GM21447 (cell line): ENCODE results near the gene FAM200C.
"Not testable (repeated sequence)": the region's sequence is repeated elsewhere in the genome, so short reads cannot be mapped to it uniquely, and the experiment has no call there.

Source experiments
- ATAC-seq: cut with Tn5 transposase; IDR thresholded peaks from one replicate; pipeline ENCODE4 v1.9.1; 2021; ENCODE audit not compliant: unreplicated experiment

Gene FAM200C

DNA sequence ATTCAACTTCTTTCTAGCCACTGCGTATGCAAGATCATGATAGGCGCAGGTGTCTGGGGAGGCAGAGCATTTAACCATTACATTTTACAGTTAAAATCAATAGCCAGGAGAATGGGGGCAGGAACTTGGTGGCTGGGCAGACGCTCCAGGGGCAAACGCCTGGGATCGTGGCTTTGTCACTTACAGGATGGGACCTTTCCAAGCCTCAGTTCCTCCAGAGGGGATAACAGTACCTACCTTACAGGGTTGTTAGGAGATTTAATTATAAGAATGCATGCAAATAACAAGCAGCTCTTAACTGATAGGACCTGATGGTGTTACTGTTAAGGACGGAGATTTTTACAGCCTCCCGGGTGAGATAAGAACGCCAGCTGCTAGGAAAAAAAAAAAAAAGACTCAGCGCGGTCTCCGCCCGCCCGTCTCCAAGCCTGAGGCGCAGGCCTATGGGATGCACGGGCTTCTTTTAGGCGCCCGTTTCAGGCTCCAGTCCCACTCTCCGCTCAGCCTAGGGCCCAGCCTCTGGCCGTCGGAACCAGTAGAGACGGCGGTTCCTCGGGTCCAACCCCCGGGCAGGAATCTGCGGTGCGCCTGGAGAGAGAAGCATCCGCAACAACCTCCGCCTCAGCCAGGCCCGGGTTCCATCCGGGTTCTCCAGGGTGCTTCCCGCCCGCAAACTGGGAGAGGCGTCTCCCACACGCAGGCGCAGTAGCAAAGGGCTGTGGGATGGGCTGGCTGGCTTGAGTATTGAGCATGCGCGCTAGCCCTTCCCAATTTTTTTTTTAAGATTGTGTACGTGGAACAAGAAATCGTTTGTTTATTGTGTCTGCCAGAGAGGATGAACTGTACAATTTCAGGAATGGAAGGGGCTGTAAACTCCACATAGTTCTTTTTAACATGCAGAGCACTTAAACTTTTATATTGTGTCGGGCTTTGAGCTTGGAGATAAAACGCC, at the start of gene FAM200C:
TSS of gene FAM200C (minus strand) at position 653 of the 952 bp plus-strand sequence. CDS start 4,564 bp downstream, outside the sequence.
- ATAC-seq = peak; percentile 93

DNA sequence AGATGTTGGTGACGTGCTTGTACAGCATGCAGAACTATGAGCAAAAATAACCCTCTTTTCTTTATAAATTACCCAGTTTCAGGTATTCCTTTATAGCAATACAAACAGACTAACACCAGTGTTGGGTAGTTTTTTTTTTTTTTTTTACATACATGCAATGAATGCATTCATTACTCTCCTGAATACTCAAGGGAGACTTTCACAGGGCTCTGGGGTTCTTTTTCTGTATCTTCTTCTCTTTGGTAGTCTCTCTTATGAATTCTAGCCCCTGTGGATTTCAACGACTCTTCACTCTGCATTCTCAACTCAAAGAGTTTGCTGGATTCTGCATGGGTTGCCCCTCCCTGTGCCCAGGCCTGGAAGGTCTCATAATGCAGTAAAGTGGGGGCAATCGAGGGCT, 49.6 kb upstream of the FAM200C start:
- ATAC-seq = no peak

DNA sequence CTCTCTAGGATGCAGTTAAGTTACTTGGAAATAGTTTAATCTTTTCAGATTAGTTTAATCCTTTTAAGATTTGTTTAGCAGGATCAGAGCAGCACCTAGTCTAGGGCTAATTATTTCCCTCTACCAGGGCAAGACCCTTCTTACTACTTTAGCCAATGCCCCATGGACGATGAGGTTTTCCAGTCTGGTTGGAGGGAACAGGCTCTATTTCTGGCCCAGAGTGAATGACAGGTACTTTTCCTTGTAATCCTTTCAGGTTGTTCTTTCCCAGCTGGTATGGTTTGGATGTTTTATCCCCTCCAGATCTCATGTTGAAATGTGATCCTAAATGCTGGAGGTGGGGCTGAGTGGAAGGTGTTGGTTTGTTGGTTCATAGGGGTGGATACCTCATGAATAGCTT, 49.0 kb upstream of the FAM200C start:
- ATAC-seq = no peak

DNA sequence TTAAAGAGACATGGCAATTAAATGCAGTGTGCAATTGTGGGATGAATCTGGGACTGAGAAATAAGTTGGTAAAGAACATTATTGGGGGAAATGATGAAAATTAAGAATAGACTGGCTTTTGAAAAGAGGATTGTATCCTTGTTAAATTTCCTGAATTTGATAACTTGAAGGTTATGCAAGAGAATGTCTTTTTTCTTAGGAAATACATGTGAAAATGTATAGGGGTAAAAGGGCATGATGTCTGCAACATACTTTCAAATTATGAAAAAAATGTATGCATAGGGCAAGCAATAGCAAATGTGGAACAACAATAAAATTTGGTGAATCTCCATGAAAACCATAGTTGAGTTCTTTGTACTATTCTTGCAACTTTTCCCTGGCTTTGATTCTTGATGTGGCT, 45.9 kb upstream of the FAM200C start:
- ATAC-seq = no peak

DNA sequence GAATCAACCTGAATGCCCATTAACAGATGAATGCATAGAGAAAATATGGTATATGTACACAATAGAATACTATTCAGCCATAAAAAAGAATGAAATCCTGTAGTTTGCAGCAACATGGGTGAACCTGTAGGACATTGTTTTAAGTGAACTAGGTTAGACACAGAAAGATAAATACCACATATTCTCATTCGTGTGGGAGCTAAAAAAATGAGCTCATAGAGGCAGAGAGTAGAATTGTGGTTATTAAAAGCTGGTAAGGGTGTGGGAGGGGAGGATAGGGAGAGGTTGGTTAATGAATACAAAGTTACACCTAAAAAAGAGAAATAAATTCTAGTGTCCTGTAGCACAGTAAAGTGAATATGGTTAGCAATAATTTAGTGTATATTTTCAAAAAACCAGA, 45.3 kb upstream of the FAM200C start:
- no peak for ATAC-seq

DNA sequence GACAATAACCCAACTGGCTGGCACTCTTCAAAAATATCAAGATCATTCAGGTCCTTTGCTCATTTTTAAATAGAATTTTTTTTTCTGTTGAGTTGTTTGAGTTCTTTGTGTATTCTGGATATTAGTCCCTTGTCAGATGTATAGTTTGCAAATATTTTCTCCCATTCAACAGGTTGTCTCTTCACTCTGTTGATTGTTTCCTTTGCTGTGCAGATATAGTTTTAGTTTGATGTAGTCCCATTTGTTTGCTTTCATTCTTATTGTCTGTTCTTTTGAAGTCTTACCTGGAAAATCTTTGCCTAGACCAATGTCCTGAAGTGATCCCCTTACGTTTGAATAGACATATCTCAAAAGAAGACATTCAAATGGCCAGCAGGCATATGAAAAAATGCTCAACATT, 44.6 kb upstream of the FAM200C start:
- no peak for ATAC-seq

DNA sequence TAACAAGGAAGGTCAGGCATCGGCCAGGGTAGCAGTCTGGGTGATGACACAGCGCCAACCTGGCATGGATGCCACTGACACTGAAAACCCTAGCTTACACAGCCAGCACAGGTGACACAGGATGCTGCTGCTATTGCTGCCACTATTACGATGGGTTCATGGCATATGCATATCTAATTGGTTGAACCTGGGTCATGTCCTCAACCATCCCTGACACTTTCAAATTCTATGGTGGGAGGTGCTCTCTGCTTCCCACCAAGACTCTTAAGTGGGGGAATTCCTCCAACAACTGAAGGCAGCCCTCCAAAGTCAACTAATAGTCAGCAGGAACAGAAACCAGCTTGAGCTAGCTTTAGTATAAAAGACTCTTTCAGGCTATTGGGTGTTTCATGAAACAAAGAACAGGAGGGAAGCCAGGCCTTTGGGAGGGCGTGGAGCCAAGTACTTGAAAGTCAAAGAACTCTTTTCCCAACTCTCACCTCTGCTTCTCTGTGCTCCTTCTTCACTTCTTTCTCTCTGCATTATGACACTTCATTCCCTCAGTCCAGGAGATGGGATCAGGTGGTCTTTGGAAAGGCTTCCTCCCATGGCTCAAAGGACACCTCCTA, 43.1 kb upstream of the FAM200C start:
- ATAC-seq = peak; percentile 16

DNA sequence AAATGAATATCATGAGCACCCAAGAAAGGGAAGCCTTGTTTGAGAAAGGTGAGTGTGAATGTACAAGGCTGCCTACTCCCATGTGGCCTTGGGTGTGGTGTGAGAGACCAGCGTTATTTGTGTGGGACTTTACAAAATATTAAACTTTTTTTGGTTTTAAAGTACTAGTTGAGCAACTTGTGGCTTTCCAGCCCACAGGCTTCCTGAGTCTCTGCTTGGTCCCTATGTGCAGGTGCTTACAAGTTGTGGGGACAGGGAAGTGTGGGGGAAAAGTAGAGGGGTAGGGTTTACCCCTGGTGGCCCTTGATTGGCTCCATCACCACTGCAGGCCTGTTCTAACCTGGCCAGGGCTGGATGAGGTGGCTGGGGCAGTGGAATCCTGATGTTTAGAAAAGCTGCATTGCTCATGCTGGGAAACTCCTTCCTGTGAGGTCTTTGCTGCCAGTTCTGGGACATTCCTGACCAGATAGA, 41.5 kb upstream of the FAM200C start:
- ATAC-seq = peak; percentile 31

DNA sequence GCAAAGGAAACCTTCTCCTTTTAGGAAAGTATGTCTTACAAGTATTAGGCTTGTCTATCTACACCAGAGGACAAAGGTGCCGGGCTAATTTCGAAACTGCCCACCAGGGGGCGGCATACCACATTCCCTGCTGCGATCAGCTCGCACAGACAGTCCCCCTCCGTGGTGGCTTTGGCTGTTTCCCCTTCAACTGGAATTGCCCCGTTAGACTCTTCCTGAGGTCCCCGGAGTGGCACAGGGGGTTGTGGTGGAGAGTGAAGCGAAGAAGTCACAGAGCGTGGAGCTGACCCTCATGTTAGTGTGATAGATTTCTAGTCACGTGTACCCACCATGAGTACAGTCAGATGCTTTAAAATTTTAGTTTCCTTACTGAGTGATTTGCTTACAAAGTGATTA, 39.3 kb upstream of the FAM200C start:
- peak; percentile 61 for ATAC-seq

DNA sequence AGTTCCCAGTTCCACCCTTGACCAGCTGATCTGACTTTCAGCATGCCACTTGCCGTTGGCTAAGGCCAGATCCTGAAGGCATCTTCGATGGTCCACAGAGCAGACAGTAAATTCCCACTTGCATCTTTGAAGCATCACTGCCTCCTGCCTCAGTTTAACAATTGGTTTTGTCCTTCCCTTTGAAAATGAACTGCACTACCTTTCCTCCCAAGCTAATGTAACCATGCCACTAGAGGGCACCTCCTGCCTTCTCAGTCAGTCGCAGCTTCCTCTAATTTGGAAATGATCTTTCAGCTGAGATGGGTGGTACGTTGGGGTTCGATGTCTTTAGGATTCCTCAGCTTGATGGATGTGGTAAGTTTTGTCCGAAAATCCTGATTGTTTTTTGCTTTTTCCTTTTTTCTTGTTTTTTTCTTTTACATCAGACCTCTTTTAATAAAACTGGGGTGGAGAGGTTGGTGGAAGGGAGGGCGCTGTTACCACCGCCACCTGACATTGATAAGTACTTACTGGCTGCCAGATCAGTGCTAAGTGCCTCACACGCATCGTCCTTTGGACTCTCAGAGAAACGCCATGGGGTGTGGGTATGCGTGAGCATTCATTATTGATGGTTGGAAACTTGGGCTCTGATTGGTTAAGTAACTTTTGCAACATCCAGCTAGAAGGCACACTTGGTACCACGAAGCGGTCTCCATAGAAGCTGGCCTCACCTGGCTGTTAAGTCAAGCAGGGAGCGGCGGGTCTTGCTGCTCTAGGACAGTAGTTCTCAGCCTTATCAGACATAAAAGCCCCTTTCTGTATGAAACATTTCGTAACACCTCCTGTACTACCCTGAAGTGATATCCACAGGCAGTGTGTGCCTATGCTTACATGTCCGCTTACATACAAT, 38.7 kb upstream of the FAM200C start:
- ATAC-seq = peak; percentile 33

DNA sequence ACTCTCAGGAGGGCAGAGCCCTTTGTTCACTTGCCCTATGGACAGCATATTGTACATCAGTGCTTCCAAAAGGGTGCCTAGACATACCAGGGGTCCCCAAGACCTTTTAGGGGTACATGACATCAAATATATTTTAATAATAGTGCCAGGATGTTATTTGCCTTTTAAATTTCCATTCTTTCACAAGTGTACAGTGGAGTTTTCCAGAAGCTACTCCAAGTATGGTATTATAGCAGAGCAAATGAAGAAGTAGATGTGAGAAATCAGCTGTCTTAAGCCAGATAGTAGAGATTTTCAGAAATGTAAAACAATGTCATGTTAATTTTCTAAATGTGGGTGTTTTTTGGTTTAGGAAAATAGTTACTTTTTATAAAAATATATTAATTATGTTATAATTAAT, 37.4 kb upstream of the FAM200C start:
- no peak for ATAC-seq

DNA sequence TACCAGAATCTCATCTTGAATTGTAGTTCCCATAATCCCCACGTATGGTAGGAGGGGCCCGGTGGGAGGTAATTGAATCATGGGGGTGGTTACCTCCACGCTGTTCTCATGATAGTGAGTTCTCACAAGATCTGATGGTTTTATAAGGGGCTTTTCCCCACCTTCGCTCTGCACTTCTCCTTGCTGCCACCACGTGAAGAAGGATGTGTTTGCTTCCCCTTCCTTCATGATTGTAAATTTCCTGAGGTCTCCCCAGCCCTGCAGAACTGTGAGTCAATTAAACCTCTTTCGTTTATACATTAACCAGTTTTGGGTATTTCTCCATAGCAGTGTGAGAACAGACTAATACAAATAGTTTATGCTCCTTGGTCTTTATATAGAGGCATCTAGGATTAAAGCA, 36.8 kb upstream of the FAM200C start:
- not testable (repeated sequence) for ATAC-seq

DNA sequence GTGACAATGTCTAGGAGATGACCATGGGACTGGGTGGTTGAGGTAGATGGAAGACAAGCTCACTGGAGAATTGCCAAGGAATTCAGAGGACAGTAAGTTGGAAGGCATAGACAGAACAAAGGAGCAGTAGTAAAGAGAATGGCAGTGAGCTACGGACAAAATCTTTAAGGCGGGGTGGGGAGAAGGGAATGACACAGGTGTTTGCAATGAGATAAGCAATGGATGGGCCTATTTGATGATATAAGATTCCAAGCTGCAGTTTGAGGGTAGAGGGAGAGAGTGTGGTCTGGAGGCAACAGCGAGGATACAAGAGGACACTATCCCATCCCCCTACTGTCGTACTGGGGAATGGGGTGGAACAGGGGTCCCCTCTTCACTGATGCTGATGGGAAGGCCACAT, 36.2 kb upstream of the FAM200C start:
- ATAC-seq = no peak

DNA sequence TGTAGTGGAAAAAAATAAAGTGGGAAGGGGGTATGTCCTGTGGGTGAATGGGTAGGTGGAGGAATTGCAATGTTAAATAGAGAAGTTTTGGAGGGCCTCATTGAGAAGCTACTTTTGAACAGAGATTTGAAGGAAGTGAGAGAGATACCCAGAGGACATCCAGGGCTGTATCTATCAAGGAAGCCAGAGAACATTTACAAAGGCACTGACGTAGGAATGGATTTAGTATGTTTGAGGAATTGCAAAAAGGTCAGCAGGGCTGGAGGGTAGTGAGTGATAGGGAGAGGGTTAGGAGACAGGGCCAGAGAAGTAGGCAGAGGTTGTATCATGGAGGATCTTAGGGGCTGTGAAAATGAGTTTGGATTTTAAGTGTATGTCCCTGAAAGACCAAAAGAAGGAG, 35.7 kb upstream of the FAM200C start:
- no peak for ATAC-seq

DNA sequence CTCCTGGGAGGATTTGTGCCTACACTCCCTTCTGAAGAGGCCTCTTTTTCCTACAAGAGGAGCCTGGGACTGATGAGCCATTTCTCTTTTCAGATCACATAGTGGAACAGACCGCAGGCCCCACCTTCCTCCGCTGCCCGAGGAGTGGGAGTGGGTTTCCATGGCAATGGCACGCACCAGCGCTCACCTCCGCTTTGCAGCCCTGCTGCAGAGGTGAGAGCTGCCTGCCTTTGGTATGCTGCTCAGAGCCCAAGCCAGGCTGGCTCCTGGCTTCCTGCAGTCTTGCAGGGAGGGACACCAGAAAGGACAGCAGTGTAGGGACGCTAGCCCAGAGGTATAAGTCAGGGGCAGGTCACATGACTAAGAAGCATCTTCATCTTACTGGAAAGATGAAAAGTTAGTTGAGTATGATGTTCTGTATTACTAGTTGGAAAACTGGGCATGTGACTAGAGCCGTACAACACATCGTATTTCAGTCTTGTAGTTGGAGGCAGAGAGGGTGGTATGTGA, 34.2 kb upstream of the FAM200C start:
- ATAC-seq = peak; percentile 71

DNA sequence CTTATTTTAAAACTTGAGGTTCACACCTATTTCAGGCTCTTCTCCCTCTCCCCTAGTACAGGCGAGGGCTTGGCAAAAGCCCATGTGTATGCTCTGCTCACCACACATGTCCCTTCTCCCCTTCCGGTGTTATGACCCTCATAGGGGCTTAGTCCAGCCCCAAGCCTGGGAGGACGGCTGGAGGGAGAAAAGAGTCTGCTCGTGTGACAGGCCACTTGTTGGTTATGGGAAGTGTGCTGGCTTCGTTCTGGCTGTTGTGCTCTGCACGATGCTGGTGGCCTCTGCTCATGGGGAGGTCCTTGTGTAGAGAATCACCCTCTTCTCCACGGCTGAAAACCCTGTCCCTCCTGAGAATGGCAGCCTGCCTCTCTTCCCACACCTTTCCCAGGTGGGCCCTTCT, 32.9 kb upstream of the FAM200C start:
- ATAC-seq = no peak

DNA sequence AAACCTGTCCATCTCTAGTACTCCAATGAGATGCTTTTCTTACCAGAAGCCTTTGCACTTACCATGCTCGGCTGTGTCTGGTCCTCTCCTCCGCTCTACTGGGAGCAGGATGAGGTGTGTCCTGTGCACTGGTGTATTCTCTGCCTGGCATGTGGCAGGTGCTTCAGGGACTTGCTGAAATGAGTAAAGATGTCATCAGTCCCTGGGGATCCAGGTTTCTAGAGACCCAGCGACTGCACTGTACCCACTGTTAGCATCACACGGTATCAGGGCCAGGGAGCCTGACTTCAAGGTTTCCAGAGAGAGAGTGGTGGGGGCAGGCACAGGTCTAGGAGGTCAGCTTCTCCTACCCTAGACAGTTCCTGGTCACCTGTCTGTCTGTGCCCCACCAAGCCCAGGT, 32.3 kb upstream of the FAM200C start:
- ATAC-seq = no peak

DNA sequence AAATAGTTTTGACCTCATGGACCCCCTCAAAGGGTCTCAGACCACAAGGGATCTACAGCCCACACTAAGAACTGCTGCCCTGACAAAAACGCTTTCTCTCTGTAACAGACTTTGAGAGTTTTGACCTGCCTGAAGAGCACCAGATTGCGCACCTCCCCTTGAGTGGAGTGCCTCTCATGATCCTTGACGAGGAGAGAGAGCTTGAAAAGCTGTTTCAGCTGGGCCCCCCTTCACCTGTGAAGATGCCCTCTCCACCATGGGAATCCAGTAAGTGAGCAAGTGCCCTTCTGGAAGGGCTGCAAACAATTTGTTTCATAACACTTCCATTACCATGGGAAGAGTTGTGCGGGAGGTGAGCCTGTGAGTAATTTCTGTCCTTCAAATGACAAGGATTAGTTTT, 27.8 kb upstream of the FAM200C start:
- no peak for ATAC-seq

DNA sequence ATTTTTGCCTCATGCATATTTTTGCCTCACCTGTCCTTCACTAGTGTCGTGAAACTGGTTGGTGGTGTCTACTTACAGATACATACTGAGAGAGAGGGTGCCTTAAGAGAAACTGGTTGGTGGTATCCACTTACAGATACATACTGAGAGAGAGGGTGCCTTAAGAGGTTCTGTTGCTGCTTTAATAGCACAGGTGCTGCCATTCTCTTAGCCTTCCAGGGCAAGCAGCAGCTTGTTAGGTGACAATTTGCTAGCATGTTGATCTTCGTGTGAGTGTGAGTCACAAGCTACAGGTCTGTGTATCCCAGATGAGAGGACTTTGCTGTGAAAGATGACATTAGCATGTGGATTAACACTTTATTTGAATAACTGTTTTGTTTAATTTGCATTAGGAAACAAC, 23.2 kb upstream of the FAM200C start:
- ATAC-seq = no peak

DNA sequence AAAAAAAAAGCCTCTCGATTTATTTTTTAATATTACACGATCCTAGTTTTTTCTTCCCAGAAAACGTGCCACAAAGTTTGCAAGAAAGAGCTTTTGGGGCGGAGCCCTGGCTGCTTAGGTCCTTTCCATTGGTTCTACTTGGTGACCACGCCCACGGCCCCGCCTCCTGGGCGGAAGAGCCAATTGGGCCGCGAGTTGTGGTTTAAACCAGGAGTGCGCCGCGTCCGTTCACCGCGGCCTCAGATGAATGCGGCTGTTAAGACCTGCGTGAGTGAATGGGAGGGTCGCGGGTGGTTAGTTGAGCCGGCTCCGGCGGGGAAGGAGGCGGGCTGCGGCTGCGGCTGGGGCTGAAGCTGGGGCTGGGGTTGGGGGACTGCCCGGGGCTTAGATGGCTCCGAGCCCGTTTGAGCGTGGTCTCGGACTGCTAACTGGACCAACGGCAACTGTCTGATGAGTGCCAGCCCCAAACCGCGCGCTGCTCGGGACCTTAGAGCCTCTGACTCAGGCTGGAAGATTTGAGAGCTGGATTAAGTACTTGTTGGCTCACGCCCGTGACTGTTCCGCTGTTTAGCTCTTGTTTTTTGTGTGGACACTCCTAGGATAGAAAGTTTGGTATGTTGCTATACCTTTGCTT, 21.9 kb upstream of the FAM200C start, which contains the start of gene PTTG1:
TSS of gene PTTG1 (plus strand) at position 231 of the 634 bp plus-strand sequence. CDS start 458 bp downstream, outside the sequence.
- peak; percentile 60 for ATAC-seq

DNA sequence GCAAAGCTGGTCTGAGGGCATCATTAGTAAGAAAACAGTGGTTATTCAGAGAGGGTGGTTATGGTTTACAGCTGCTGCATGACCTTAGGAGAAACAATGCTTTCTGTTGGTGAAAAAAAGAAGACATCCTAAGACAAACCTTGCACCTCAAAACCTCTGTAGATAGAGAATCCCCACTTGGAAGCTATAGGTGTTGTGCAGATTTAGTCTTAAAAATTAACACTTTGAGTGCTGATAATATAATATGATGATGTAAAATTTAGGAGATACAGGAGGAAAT, 20.4 kb upstream of the FAM200C start:
- ATAC-seq = no peak
